ENCODE measurements around the gene ZDHHC20. TPM values are rescaled to one million over a fixed set of nuclear protein-coding genes. Genes with fewer than 3 reads are reported as not detected.

Gene ZDHHC20
- total RNA-seq, 1 donor from 2014 or later: 54.8 TPM

GRCh38 chr13:21481359-21481758 lies 22.3 kb upstream of the ZDHHC20 start:
- TF ChIP-seq CTCF (IDR thresholded peaks at IDR 0.05; ENCODE audit: insufficient read depth, low read length, severe bottlenecking): no peak
- DNase-seq (ENCODE audit: low read depth) (no peak), FAIRE-seq (no peak)
- no peak overlapping the region for H3K4me3 ChIP-seq (ENCODE audit: low read depth, low read length)
- H3K36me3 ChIP-seq (ENCODE audit: control insufficient read depth, insufficient read depth, low read length): no peaks in the 10 kb centered on the region
- H3K27me3 ChIP-seq (ENCODE audit: control insufficient read depth, insufficient read depth, low read length): no peaks in the 10 kb centered on the region

GRCh38 chr13:21478881-21479808 lies 20.0 kb upstream of the ZDHHC20 start:
- Histone ChIP-seq H3K4me3 (ENCODE audit: low read depth, low read length) (no peak overlapping the region), H3K36me3 (ENCODE audit: control insufficient read depth, insufficient read depth, low read length) (no peaks in the 10 kb centered on the region), H3K27me3 (ENCODE audit: control insufficient read depth, insufficient read depth, low read length) (no peaks in the 10 kb centered on the region)
- FAIRE-seq (no peak), DNase-seq (ENCODE audit: low read depth) (peak; percentile 69)
- peak; percentile 56 for TF ChIP-seq CTCF (IDR thresholded peaks at IDR 0.05; ENCODE audit: insufficient read depth, low read length, severe bottlenecking)

GRCh38 chr13:21476893-21477472 lies 17.9 kb upstream of the ZDHHC20 start:
- H3K36me3 ChIP-seq (ENCODE audit: control insufficient read depth, insufficient read depth, low read length): no peaks in the 10 kb centered on the region
- DNase-seq (ENCODE audit: low read depth) (peak; percentile 73), FAIRE-seq (no peak)
- no peaks in the 10 kb centered on the region for H3K27me3 ChIP-seq (ENCODE audit: control insufficient read depth, insufficient read depth, low read length)
- peak; percentile 92 for TF ChIP-seq CTCF (IDR thresholded peaks at IDR 0.05; ENCODE audit: insufficient read depth, low read length, severe bottlenecking)
- peak overlapping the region; percentile 20 for H3K4me3 ChIP-seq (ENCODE audit: low read depth, low read length)

- TF ChIP-seq CTCF (IDR thresholded peaks at IDR 0.05; ENCODE audit: insufficient read depth, low read length, severe bottlenecking): no peak
- DNase-seq (ENCODE audit: low read depth) (no peak), FAIRE-seq (no peak)
- no peak overlapping the region for H3K4me3 ChIP-seq (ENCODE audit: low read depth, low read length)
- no peaks in the 10 kb centered on the region for H3K36me3 ChIP-seq (ENCODE audit: control insufficient read depth, insufficient read depth, low read length)
- no peaks in the 10 kb centered on the region for H3K27me3 ChIP-seq (ENCODE audit: control insufficient read depth, insufficient read depth, low read length)
These were observed 16.0 kb upstream of the ZDHHC20 start for GRCh38 chr13:21475115-21475514.

- H3K27me3 ChIP-seq (ENCODE audit: control insufficient read depth, insufficient read depth, low read length): no peaks in the 10 kb centered on the region
- H3K4me3 ChIP-seq (ENCODE audit: low read depth, low read length): no peak overlapping the region
- DNase-seq (ENCODE audit: low read depth) (no peak), FAIRE-seq (no peak)
- no peaks in the 10 kb centered on the region for H3K36me3 ChIP-seq (ENCODE audit: control insufficient read depth, insufficient read depth, low read length)
- TF ChIP-seq CTCF (IDR thresholded peaks at IDR 0.05; ENCODE audit: insufficient read depth, low read length, severe bottlenecking): no peak
These were observed 11.7 kb upstream of the ZDHHC20 start for GRCh38 chr13:21470785-21471184.

Measured in bronchial epithelial cell (primary cell).